ENCODE measurements around the gene SLC17A9.
A peak's percentile ranks its signal among the peaks of the same experiment; 100 is the strongest.

SLC17A9 gene

DNA sequence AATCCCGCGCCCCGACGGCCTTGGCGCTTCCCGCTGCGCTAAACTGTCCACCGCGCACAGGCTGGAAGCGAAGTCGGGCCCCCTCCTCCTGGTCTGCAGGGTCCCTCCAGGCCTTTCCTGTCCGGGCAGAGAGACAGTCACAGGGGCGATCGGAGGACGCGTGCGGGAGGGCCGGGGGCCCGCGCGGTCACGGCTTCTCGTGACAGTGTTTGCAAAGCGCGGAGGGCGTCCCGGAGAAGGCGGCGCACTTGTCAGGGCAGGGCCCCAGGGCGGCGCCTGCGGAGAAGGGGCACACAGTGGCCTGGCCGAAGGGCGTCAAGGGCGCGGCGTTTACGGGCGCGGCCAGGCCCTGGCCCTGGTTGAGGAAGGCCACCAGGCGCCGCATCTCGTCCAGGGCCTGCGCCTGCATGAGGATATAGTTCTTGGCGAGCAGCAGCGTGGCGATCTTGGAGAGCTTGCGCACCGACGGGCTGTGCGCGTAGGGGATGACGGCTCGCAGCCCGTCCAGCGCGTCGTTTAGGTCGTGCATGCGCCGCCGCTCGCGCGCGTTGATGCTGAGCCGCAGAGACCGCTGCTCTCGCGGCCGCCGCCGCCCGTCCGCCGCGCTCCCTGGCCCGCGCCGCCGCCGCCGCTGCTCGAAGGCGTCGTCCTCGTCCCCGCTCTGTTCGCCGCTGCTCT lies 53.5 kb downstream of the SLC17A9 start:
- no peak for DNase-seq

DNA sequence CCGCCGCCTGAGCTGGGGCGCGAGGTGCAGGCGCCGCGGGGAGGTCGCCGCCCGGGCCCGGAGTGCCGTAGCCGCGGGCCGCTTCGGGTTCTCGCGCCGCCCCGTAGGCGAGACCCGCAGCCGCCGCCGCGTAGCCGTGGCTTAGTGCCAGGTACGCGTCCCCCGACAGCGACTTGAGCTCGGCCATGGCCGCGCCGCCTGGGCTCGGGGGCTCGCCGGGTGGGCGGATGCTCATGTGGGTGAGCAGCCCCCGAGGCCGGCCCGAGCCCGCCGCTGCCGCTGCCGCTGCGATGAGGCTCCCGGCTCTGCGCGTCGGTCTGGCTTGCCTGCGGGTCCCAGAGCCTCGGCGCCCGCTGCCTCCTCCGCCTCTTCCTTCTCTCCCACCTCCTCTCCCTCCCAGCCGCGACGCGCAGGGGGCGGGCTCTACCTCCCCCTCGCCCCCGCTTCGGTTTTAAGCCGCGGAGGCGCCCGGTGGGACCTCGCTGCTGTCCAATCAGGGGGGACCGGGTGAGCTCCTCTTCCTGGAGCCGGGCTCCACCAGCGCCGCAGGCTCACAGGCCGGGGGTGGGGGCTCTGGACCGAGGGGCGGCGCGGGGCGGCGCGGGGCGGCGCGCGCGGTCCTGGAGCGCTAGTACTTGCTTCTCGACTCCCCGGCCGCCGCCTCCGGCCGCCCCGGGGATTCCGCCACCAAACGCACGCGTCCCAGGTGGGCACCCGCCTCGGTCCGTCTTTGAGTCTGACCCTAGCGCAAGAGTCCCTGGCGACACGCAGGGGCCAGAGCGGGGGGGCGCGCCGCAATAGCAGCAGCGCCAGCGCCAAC lies 54.2 kb downstream of the SLC17A9 start, which contains the start of gene BHLHE23:
Gene BHLHE23, minus strand, starts transcription at position 425 of the 820 bp plus-strand sequence. Its CDS starts 190 bp downstream, at position 235.
- no peak for DNase-seq

DNA sequence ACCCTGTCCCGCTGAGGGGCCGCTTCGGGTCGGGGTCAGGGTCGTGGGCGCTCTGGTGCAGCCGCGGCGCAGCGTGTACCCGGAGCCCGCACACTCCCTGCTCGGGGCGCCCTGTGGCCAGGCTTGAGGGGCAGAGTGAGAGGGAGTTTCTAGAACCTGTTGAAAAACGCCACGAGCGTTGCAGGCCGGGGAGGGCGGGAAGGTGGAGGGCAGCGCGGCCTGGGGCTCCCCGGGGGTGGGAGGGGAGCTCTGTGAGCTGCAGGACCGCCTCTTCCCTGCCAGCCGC lies 54.8 kb downstream of the SLC17A9 start:
- DNase-seq = no peak

DNA sequence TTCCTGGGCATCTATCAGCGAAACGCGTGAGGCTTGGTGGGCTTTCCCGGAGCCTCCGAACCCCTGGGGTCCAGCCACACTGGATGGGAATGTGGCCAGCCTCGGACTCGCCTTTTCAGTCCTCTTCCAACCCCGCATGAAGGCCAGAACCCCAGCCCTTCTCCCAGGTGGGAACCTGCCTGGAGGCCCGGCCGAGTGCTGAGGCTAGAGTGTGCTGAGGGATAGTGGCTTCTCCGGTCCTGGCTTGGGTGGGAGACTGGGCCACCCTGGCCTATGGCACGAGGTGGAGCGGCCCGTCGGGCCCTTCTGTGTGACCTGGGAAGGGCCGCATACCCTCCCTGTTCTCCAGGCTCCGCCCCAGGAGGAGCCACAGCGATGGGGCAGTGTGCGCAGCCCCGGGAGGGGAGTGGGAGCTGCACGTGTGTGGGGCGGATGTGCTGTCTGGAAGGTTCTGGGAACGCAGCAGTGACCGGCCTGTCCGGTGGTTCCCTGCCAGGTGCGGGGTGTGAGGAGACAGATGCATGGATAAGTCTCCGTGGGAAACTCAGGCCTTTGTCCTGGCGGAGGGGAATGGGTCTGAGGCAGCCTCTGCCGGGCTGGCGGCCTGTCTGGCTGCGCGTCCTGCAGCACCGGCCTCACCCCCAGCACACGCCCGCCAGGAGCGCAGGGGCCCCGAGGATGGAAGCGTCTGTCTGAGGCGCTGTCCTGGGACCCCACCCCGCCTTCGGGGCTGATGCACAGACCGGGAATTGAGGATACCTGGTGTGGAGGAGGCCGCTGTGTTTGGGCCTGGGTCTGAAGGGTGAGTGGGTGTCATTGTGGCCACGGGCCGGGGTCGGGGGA lies 55.4 kb downstream of the SLC17A9 start:
- no peak for DNase-seq

DNA sequence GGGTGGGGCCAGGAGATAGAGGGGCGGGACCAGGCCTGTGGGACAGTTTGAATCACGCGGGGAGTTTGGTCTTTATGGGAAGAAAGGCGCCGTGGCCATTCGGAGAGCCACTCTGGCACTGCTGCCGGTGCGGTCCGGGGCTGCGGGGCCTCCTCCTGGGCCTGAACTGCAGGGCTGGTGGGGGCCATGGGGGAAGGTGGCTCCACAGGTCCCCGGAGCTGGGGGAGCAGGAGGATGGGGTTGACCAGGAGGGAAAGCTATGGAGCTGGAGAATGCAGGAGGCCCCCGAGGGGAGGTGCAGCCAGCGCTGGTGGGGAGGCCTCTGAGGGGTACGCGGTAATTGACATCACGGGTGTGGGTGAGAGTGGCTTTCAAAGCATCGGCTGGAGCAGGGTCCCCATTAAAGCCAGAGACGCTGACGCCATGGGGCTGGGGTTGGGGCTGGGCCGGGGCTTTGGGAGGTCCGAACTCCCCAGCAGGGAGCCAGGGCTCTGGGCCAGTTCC lies 56.1 kb downstream of the SLC17A9 start:
- no peak for DNase-seq

DNA sequence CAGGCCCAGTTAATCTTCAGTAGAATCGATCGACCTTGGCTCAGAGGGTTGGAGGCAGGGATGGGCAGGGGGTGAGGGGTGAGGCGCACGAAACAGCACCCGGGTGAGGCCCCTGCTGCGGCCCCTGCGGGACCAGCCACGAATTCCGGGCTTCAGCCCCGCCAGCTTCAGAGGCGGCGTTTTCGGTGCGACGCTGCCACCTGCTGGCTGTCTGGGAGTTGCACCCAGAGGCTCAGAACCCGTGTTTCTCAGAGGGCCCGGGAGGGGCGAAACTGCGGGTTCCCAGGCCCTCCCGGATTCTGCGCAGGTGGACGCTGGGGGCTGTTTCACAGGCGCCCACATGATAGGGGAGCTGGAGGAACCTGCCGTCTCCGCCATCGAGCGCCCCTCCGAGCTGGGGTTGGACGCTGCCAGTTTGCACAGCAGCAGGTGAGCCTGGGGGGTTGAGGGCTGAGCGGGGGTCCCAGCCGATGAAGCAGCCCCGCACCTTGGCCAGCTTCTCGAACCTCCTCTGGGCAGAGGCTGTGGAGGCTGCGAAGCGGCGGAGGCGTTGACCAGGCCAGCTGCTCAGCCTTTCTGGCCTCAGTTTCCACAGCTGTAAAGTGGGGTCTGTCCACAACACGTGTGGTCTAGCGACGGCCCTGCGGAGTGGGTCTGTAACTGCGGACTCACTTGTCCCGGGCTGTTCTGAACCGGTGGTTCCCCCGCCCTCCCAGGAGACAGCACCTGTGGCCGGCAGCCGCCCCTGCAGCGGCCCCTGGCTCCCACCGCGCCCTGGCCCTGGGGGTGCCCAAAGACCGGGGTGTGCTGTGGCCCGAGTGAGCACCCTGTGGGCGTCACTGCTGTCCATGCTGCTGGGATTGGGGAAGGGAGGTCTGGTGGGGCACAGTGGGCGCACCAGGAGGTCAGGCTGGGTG lies 56.8 kb downstream of the SLC17A9 start:
- DNase-seq = peak; percentile 38

DNA sequence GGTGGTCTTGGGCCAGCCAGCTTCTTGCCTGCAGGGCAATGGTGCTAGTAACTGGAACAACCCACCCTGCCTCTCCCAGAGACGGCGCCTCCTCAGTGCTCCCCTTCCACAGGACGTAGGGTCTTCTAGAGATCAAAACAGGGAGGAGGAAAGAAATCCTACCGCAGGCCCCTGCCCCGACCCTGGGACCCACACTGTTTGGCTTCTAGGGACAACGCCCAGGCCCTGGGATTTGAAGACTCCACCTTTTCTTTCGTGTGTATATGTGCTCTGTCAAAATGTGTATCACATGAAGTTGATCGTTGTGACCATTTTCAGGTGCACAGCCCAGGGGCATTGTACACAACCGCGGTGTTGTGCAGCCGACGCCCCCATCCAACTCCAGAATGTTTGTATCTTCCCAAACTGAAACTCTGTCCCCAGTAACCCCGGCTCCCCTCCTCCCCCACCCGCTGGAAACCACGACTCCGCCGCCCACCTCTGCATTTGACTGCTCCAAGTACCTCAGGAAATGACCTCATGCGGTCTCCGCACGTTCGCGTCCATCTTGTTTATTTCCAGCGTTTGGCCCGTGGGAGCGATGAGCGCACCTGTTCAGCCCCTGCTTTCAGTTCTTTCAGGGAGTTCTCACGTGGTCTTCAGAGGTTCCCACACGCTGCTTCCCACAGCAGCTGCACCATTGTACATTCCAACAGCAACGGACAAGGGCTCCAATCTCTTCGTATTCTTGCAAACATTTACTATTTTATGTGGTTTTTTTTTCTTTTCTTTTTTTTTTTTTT lies 57.7 kb downstream of the SLC17A9 start:
- no peak for DNase-seq

DNA sequence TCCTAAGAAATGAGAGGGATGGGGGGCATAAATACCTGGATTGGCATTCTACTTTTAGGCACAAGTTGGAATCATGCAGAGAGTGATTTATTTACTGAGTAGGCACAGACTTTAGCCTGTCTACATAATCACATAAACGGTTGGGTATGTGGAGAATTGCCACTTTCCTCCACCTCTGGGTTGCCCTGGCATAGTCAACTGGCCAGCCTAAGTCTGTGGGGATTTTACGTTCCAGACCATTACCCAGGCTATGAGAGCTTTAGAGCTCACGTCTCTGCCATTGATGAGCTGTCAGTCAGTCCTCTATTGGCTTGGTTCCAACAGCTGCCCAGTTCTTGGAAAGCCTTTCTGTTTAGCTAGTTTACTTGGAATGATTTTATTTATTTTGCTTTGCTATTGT lies 59.3 kb downstream of the SLC17A9 start:
- DNase-seq = no peak

DNA sequence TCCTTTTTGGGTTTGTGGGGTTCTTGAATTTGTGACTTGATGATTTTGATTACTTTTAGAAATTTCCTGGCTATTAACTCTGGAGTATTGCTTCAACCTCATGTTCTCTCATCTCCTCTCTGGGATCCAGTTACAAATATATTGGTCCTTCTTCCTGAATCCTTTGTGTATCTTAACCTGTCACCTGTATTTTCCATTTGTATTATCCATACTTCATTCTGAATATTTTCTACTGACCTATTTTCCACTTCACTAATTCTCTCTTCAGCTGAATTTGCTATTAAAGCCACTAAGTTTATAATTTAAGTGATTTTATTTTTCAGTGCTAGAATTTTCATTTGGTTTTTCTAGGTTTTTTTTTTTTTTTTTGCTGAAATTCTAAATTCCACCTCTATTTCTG lies 60.7 kb downstream of the SLC17A9 start:
- no peak for DNase-seq

DNA sequence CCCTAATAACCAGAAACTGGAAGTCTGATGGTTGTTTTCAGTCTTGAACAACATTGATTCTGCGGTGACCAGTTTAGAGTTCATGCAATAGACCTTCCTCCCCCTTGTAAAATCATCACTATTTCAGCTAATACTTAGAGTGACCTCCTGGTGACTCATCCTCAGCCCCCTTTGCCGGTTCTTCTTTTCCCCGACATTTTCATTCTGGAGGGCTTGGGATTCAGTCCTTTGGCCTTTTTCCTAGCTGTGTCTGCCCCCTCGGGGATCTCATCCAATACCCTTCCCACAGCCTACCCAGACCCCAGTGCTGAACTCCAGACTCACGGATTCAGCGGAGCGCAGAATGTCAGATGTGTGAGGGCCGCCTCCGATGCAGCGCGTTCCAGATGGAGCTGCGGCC lies 61.8 kb downstream of the SLC17A9 start:
- no peak for DNase-seq

DNA sequence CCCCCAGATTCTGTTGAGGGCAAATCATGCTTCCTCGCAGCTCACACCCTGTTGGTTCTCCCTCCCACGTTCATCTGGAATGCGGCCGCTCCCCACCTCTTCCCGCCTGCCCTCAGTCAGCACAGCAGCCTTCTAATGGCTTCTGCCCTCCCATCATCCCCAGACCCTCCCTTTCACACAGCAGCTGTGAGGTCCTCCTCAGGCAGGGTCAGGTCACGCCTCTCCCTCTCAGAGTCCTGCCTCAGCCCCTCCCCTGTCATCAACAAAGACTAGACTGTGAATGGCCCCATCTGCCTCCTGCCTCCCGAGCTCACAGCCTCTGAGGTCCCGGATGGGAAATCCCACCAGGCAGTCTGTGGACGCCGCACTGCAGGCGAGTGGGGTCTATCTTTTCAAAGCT lies 62.2 kb downstream of the SLC17A9 start:
- DNase-seq = no peak

DNA sequence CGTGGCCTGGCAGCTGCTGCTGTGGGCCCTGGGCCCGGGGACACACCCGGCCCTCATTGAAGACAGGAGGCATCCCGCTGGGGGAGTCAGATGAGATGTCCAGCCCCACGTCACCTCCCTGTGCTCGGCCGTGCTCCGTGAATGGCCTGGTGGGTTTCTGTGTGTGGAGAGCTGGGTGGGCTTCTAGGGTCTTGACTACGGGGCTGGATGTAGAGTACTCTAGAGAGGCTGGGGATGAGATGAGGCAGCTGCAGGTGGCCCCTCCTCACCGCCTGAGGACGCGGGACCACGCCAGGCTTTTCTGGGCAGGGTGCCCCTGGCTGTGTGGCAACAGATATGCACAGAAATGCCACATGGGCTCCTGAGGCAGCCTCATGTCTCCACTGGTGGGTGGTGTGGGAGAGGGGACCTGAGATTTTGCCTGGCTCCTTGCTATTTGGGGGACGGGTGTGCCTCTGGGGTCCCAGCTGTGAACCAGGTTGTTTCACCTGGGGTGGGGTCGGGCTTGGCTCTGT lies 62.7 kb downstream of the SLC17A9 start:
- DNase-seq = no peak

DNA sequence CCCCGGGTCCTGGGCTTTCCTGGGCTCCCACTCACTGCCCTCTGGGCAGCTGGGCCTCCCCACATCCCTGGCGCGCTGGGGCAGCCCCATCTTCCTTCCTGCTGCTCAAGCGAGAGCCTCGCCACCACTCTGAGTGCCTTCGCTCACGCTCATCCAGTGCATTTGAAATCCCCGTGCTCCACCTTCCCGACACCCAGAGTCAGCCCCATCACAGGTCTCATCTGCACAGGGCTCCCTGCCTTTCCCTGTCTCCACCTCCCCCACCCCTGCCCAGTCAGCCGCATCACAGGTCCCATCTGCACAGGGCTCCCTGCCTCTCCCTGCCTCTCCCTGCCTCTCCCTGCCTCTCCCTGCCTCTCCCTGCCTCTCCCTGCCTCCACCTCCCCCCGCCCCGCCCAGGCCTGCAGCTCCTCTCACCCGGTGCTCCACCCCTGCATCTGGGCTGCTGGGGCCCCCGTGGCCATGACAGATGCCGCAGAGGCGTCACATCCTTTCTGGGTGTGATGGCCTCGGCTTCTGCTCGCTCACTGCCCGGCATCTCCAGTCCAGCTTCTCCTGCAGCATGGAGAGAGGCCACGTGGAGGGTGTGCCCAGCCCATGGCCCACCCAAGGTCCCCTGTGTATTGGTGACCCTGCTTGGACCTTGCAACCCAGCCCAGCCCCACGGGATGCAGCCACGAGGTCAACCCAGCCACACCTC lies 63.3 kb downstream of the SLC17A9 start:
- no peak for DNase-seq

DNA sequence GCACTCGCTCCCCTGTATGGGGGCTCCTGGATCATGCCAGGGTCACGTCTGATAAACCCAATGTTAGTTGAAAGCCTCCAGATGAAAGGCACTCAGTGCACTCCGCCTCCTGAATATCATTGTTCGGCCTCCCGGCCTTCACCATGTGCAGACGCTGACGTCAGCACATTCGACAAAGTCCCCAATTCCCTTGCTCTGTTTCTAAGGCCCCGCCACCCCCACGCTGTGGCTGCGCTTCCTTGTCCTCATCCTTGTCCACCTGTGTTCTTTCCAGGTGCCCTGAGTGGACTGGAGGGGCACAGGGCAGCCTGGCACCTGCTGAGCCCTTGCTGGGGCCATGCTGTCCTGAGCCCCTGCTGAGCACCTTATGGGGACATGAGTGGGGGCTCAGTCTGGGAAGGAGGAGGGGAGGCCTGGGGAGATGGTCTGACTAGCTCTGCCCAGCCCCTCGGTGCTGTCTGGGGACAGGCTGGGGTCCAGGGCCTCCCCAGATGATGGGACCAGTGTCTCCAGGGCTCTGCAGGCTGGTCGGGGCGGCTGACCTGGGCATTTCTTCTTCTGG lies 64.1 kb downstream of the SLC17A9 start:
- no peak for DNase-seq

DNA sequence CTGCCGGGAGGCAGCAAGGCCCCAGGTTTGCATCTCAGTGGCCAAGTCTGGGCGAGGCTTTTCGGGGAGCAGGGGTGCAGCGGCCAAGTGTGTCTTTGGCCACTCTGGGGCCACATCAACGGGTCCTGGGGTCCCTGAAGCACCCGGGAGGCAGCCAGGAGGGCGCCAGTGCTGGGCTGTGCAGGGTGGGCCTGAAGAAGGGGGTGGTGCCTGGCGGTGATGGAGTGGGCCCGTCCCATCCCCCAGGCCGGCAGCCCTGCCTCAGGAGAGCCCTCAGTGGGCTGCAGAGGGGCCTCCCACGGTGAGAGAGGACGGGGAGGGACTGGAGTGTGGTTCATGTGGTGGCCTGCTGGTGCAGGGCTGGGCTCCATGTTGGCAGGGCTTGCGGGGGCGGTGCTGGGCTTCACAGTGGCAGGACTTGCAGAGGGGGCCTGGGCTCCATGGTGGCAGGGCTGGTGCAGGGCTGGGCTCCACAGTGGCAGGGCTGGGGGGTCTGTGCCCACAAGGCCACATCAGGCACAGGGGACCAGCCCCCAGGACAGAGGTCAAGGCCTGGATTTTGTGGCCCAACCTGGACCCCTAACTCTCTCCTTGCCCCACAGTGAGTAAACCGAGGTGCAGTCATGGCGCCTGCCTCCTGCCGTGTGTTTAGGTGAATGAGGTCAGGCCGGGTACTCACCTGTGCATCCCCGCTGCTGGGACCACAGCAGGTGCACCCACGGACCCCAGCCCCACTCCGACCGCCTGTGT lies 64.7 kb downstream of the SLC17A9 start:
- no peak for DNase-seq

DNA sequence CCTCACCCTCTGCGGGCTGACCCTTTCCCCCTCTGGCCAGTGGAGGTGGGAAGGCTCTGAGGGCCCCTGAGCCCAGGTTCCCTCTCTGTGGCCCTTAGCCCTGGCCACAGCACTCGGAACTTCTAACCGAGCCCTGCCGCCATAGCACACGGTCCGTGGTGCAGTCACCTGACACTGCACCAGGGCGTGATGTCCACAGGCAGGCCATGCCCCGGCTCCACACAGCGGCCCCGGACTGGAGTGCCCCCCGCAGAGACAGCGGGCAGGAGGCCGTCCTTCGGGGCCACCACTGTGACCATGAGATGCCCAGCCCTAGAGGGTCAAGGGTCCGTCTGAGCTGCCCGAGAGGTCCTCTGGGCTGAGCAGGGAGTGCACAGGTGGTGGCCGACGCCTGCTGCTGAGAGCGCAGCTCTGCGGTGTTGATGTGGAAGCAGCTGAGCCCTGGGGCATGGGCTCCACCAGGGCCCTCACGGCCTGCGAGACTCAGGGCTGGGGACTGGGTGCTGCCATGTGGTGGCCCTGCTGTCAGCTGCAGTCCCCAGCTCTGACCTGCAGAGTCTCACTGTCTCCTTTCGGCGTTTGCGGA lies 65.4 kb downstream of the SLC17A9 start:
- no peak for DNase-seq
